GM18873 (cell line): ENCODE data around the gene ISX.
"Not testable (repeated sequence)": the region's sequence is repeated elsewhere in the genome, so short reads cannot be mapped to it uniquely, and the experiment has no call there.

Source experiments
- ATAC-seq: cut with Tn5 transposase; IDR thresholded peaks from one replicate; pipeline ENCODE4 v1.9.1; 2021; ENCODE audit warnings: mild to moderate bottlenecking, moderate library complexity, moderate number of reproducible peaks; ENCODE audit not compliant: unreplicated experiment, low FRiP score

ISX gene

DNA sequence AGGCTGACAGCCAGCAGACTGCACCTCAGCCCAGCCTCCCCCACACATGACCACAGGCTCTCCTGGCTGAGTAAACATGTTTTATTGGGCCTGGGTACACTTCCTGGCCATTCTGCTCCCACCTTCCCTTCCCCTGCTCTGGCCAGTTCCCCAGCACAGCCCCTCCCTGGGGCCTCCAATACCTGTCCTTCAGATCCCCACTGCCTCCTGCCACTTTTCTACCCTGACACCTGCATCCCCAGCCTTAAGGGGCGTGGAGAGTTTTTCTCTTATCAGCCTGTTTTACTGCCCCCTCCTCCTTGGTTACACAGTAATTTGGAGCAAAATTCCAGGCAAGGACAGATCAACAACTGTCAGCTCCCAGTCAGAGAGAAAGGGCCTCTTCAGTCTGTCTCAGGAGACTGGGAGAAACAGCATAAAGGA lies at the start of gene ISX:
TSS of gene ISX (plus strand) at position 363 of the 423 bp plus-strand sequence. CDS start 930 bp downstream, outside the sequence.
- no peak for ATAC-seq

GRCh38 chr22:35016909-35017308 lies 49.0 kb upstream of the ISX start:
- no peak for ATAC-seq

GRCh38 chr22:35018995-35019394 lies 47.0 kb upstream of the ISX start:
- no peak for ATAC-seq

DNA sequence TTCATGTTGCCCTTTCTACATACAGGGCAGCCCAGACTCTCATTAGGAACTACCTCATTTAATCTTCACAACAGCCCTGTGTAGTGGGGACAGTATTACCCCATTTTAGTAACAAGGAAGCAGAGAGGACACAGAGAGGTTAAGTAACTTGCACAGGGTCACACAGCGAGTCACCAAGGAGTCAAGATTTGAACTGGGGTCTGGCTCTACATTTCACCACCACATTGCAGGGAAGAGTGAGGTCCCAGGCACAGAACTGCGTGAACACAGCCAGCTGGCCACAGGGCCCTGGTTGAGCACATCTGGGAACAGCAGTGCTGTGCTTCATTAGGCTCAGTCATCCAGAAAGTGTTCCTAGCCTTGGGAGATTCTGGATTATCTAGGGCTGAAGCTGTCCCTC lies 45.4 kb upstream of the ISX start:
- no peak for ATAC-seq

DNA sequence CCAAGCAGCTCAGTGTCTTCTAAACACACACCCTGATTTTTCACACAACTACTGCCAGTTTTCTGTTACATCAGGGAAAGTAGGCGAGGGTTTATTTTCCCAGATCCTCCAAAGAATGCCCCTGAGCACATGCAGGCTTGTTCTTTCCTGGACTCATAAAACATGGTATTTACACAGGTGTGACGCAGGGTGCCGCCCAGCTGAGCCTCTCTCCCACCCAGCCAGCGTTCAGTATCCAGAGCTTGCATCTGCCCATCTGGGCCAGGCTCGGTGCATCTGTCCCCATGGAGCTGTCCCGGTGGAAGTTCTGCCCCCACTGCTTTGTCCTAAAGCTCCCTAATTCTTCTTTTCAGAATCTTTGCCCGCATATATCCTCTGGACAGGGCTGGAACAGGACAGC lies 44.8 kb upstream of the ISX start:
- no peak for ATAC-seq

DNA sequence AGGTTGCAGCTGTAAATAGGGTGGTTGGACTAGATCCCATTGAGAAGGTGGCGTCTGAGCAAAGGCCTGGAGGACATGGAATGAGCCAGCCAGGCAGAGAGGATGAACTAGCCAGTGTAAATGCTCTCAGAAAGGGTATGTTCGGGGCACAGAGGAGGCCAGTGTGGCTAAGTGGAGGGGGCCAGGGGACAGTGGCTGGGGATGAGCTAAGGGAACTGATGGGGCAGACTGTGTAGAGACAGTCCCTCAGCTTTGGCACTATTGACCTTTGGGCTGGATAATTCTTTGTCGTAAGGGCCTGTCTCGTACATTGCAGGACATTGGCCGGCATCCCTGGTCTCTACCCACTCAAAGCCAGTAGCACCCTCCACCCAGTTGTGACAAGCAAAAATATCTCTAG lies 43.7 kb upstream of the ISX start:
- ATAC-seq = no peak

DNA sequence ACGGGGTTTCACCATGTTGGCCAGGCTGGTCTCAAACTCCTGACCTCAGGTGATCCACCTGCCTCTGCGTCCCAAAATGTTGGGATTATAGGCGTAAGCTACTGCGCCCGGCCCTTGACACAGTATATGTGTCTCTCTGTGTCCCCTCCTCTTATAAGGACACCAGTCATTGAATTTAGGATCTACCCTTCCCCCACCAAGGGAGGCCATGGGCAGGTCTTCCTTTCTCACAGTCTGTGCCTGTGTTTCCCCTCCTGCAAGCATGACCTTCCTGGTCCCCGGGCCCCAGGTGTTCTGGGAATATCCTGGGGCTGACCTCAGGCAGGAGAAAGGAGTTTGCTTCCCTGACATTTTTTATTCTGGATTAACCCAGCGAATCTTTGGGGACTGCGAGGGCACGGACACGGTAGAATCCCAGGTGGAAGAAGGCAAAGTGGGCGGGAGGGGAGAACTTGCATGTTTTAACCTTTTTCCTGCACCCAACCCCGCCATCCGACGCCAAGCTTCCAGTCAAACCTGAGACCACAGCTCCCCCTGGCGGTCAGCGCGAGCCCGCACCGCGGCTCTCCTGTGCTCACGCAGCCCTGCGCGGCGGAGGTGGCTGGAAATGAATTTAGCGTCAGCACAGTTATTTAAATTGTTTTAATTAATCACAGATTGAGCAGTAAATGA lies 42.1 kb upstream of the ISX start:
- ATAC-seq = no peak

GRCh38 chr22:35024364-35024692 lies 41.6 kb upstream of the ISX start:
- no peak for ATAC-seq

DNA sequence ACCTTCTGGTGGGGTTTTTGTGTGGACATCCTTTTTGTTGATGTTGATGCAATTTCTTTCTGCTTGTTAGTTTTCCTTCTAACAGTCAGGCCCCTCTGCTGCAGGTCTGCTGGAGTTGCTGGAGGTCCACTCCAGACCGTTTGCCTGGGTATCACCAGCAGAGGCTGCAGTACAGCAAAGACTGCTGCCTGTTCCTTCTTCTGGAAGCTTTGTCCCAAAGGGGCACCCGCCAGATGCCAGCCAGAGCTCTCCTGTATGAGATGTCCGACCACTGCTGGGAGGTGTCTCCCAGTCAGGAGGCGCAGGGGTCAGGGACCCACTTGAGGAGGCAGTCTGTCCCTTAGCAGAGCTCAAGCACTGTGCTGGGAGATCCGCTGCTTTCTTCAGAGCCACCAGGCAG lies 35.8 kb upstream of the ISX start:
- ATAC-seq = not testable (repeated sequence)

GRCh38 chr22:35032571-35032970 lies 33.4 kb upstream of the ISX start:
- ATAC-seq = no peak

DNA sequence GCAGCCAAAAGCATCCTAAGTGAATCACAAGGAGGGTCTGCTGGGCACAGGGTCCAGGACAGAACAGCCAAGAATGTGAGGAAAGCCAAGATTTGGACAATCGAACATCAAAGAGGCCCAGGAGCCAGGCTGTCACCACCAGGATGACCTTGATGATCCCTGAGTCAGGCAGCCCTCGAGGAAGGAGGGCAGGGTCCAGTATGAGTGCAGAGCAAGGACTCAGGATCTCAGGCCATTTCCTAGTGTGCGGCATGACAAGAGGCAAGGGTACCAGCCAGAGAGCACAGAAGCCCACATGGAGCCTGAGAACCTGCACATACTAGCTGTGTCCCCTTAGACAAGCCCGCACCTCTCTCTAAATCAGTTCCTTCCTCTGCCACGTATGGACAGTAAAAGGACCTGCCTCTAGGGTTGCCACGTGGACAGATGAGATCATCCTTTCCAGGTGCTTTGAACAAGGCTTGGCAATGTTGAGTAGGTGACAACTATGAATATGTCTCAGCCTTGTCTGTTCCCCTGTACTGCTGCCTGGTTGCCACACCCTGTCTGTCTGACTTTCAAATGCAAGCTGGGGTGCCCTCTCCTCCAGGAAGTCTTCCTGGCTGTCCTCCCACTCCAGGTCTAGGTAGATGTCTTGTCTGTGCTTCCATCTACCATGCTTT lies 32.2 kb upstream of the ISX start:
- ATAC-seq = no peak

DNA sequence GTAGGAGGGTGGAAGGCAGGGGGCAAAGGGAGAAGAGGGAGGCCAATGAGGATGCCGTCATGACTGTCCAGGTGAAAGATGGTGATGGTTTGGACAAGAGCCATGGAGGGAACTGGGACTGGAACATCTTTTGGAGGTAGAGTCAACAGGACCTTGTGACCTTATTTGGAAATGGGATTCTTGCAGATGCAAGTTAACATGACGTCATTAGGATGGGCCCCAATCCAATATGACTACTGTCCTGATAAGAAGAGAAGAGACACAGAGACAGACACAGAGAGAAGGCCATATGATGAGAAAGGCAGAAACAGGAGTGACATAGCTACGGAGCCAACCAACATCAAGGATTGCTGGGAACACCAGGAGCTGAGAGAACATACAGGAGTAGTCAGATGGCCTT lies 31.0 kb upstream of the ISX start:
- ATAC-seq = no peak

GRCh38 chr22:35037089-35037488 lies 28.9 kb upstream of the ISX start:
- ATAC-seq = no peak

- ATAC-seq = no peak
Measured at GRCh38 chr22:35039625-35040024, 26.3 kb upstream of the ISX start.

DNA sequence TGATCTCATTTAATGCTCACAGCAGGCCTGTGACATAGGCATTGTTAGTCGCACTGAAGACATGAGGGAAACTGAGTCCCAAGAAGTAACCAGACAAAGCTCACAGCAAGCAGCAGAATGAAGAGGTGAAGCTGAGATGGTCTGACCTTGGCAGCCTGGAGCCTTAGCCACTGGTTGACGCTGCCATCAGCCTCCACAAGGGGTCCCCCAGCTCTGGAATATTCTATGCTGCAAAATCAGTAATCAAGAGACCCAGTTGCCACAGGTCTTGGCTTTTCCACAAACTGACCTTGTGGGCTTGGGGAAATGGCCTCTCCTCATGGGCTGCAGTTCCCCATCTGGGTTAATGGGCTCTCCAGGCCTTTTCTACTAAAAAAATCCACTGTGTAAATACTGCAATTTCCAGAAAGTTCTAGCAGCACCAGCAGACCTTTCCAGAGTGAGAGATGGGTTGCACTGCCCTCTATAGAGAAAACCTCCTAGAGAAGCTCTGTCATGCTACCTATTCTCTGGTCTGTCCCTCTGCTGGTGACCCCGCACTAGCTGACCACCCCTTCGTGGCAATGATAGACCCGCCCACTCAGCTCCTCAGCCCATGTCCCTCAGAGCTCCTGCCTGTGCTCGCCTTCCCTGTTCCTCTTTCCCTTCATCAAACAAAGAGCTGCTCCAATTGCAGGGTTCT lies 22.6 kb upstream of the ISX start:
- ATAC-seq = no peak

GRCh38 chr22:35043934-35044319 lies 22.0 kb upstream of the ISX start:
- no peak for ATAC-seq

- no peak for ATAC-seq
Measured at GRCh38 chr22:35044607-35045390, 21.2 kb upstream of the ISX start.

- ATAC-seq = no peak
Measured at GRCh38 chr22:35045451-35045850, 20.5 kb upstream of the ISX start.

DNA sequence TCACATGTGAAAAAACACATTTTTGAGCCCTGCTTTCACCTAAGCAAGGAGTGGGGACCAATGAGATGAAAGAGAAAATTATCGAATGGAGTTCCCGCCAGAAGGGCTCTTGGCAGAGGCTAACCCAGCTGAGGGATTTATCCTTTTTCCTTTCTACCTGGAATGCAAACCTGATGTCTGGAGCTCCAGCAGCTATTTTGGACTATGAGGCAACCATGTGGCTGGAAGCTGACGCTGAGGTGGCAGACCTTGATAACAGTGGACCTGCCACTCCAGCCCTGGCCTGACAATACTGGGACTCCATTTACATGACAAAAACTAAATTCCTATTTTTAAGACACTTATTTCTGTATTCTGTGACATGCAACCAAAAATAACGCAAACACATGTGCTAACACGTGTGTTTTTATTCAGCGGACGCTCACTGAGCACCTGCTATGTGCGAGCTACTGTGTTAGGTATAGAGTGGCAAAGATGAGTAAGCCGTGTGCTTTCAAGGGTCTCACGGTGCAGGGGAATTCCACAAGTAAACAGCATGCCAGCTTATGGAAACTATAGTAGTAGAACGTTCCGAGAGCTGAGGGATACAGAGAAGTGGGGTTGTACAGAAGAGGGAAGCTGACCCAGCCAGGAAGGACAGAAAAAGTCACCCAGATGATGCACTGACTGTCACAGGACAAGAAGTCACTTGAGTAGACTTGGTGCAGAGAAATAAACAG lies 19.1 kb upstream of the ISX start:
- ATAC-seq = no peak

- ATAC-seq = not testable (repeated sequence)
Measured at GRCh38 chr22:35050038-35050437, 15.9 kb upstream of the ISX start.
